Mammary epithelial cell (primary cell): ENCODE measurements around the gene BHLHE23.

Source experiments
- EZH2 ChIP-seq: IDR thresholded peaks from 2 replicates; pipeline ENCODE4 v1.6.1; 2012; ENCODE audit warnings: low read length, inconsistent platforms, borderline replicate concordance
- TF ChIP-seq, protein P1 (sequence below), 2 donors: IDR thresholded peaks in 1 of 2; conservative IDR thresholded peaks in 1 of 2; 2 replicates each; pipeline ENCODE4 v1.5.1; 2011 to 2012; ENCODE audit warnings: inconsistent platforms in 2 of 2, low read length in 2 of 2, mild to moderate bottlenecking in 2 of 2, control low read depth in 1 of 2, low read depth in 1 of 2; ENCODE audit not compliant: insufficient read depth in 1 of 2; ENCODE audit errors: extremely low read depth in 1 of 2

- TF ChIP-seq, protein P1, sequence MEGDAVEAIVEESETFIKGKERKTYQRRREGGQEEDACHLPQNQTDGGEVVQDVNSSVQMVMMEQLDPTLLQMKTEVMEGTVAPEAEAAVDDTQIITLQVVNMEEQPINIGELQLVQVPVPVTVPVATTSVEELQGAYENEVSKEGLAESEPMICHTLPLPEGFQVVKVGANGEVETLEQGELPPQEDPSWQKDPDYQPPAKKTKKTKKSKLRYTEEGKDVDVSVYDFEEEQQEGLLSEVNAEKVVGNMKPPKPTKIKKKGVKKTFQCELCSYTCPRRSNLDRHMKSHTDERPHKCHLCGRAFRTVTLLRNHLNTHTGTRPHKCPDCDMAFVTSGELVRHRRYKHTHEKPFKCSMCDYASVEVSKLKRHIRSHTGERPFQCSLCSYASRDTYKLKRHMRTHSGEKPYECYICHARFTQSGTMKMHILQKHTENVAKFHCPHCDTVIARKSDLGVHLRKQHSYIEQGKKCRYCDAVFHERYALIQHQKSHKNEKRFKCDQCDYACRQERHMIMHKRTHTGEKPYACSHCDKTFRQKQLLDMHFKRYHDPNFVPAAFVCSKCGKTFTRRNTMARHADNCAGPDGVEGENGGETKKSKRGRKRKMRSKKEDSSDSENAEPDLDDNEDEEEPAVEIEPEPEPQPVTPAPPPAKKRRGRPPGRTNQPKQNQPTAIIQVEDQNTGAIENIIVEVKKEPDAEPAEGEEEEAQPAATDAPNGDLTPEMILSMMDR (conservative IDR thresholded peaks at IDR 0.05 in 1 of 2, IDR thresholded peaks at IDR 0.05 in 1 of 2; ENCODE audit: extremely low read depth in 1 of 2, insufficient read depth in 1 of 2, low read depth in 1 of 2, low read length in 2 of 2) = no peak
- no peak for TF ChIP-seq EZH2
Observed at GRCh38 chr20:62994869-62995281, 11.9 kb downstream of the BHLHE23 start.
